Upper lobe of left lung (tissue), 4 donors: ENCODE results near the gene ELK3.

Source experiments
- CTCF ChIP-seq, 6 experiments: fragments of 450-650 bp in 4 of 6; fragments of 200-600 bp in 2 of 6; sonication (generic) in 2 of 6; IDR thresholded peaks; one replicate each; pipeline ENCODE4 v1.5.1; 2016 to 2019; ENCODE audit warnings: antibody characterized with exemption in 6 of 6
- POLR2A ChIP-seq, 4 donors: fragments of 450-650 bp; IDR thresholded peaks; one replicate each; pipeline ENCODE4 v1.5.1; 2016 to 2017; ENCODE audit warnings: antibody characterized with exemption in 4 of 4, mild to moderate bottlenecking in 2 of 4
- POLR2AphosphoS5 ChIP-seq, 2 donors: sonication (generic); formaldehyde crosslinking; IDR thresholded peaks; one replicate each; pipeline ENCODE4 v1.5.1; 2017; ENCODE audit warnings: antibody characterized with exemption in 2 of 2

GRCh38 chr12:96155781-96156180 is 38.4 kb upstream of the ELK3 start:
- TF ChIP-seq POLR2A (IDR thresholded peaks at IDR 0.05): no peak
- TF ChIP-seq POLR2AphosphoS5 (IDR thresholded peaks at IDR 0.05): no peak
- no peak for TF ChIP-seq CTCF (IDR thresholded peaks at IDR 0.05)
